HepG2 (cell line): Measurements from ENCODE around the gene TMIGD2. TPM values are rescaled to one million over a fixed set of nuclear protein-coding genes. Genes with fewer than 3 reads are reported as not detected.

Experiments
- CBFB ChIP-seq: sonication (generic); formaldehyde crosslinking; IDR thresholded peaks from 2 replicates; pipeline ENCODE4 v1.4.0; 2020; ENCODE audit warnings: missing genetic modification reagents
- CENPX ChIP-seq: sonication (generic); formaldehyde crosslinking; IDR thresholded peaks from 2 replicates; pipeline ENCODE4 v1.9.0; 2021; ENCODE audit warnings: mild to moderate bottlenecking, missing genetic modification reagents, moderate library complexity
- CREM ChIP-seq, 2 experiments: sonication (generic) in 1 of 2; formaldehyde crosslinking in 1 of 2; IDR thresholded peaks; 2 replicates each; pipeline versions ENCODE4 v1.4.0 to v1.6.1; 2016 to 2020; ENCODE audit warnings: antibody characterized with exemption in 1 of 2, mild to moderate bottlenecking in 1 of 2, missing genetic modification reagents in 1 of 2
- ETV6 ChIP-seq: sonication (generic); formaldehyde crosslinking; conservative IDR thresholded peaks from 2 replicates; pipeline ENCODE4 v1.4.0; 2020; ENCODE audit warnings: missing genetic modification reagents
- FOXA3 ChIP-seq: IDR thresholded peaks from 2 replicates; pipeline ENCODE4 v1.6.1; 2016; ENCODE audit warnings: missing genetic modification reagents, missing compliant biosample characterization
- HMGXB4 ChIP-seq, 2 experiments: sonication (generic) in 1 of 2; formaldehyde crosslinking in 1 of 2; IDR thresholded peaks; 2 replicates each; pipeline versions ENCODE4 v1.4.0 to v1.6.1; 2018 to 2020; ENCODE audit warnings: missing genetic modification reagents in 2 of 2, borderline replicate concordance in 1 of 2, low read depth in 1 of 2, mild to moderate bottlenecking in 1 of 2, missing biosample characterization in 1 of 2
- IKZF1 ChIP-seq: fragments of 450-650 bp; IDR thresholded peaks from 2 replicates; pipeline ENCODE4 v1.7.1; 2016
- KDM2A ChIP-seq: sonication (generic); formaldehyde crosslinking; IDR thresholded peaks from 2 replicates; pipeline ENCODE4 v1.4.0; 2020; ENCODE audit warnings: low read depth, missing genetic modification reagents, borderline replicate concordance
- MXD3 ChIP-seq: IDR thresholded peaks from 2 replicates; pipeline ENCODE4 v1.6.1; 2016; ENCODE audit warnings: mild to moderate bottlenecking, missing biosample characterization, missing genetic modification reagents
- RARG ChIP-seq: sonication (generic); formaldehyde crosslinking; IDR thresholded peaks from 2 replicates; pipeline ENCODE4 v1.4.0; 2020; ENCODE audit warnings: low read depth, mild to moderate bottlenecking, missing genetic modification reagents
- RNF2 ChIP-seq: fragments of 450-650 bp; conservative IDR thresholded peaks from 2 replicates; pipeline ENCODE4 v1.6.1; 2016; ENCODE audit warnings: low read depth
- TBX3 ChIP-seq: fragments of 450-650 bp; IDR thresholded peaks from 2 replicates; pipeline ENCODE4 v1.6.1; 2017; ENCODE audit warnings: antibody characterized with exemption, mild to moderate bottlenecking, inconsistent platforms, borderline replicate concordance
- XBP1 ChIP-seq: sonication (generic); formaldehyde crosslinking; IDR thresholded peaks from 2 replicates; pipeline ENCODE4 v1.5.0; 2020; ENCODE audit warnings: missing genetic modification reagents
- ZFYVE20 ChIP-seq: sonication (generic); formaldehyde crosslinking; IDR thresholded peaks from 2 replicates; pipeline ENCODE4 v1.8.0; 2023; ENCODE audit warnings: low read depth, mild to moderate bottlenecking, moderate library complexity, missing genetic modification reagents, borderline replicate concordance
- ZHX1 ChIP-seq: sonication (generic); formaldehyde crosslinking; IDR thresholded peaks from 2 replicates; pipeline ENCODE4 v1.8.1; 2022; ENCODE audit warnings: low read depth, mild to moderate bottlenecking, missing genetic modification reagents
- ZNF225 ChIP-seq: sonication (generic); formaldehyde crosslinking; IDR thresholded peaks from 2 replicates; pipeline ENCODE4 v1.4.0; 2020; ENCODE audit warnings: mild to moderate bottlenecking, missing genetic modification reagents
- ZNF414 ChIP-seq: sonication (generic); formaldehyde crosslinking; IDR thresholded peaks from 2 replicates; pipeline ENCODE4 v1.5.0; 2020; ENCODE audit warnings: missing genetic modification reagents
- ZNF496 ChIP-seq: sonication (generic); formaldehyde crosslinking; IDR thresholded peaks from 2 replicates; pipeline ENCODE4 v1.8.1; 2023; ENCODE audit warnings: mild to moderate bottlenecking, moderate library complexity, missing genetic modification reagents; ENCODE audit not compliant: insufficient replicate concordance
- ZNF615 ChIP-seq: sonication (generic); formaldehyde crosslinking; IDR thresholded peaks from 2 replicates; pipeline ENCODE4 v1.5.0; 2020; ENCODE audit warnings: mild to moderate bottlenecking, missing genetic modification reagents, borderline replicate concordance
- polyA plus RNA-seq, 8 experiments: library from polyadenylated mRNA; depleted of rRNA in 3 of 8; stranded (reverse) in 7 of 8; unstranded in 1 of 8; fragments of >200 nt; fragmentation: Illumina TruSeq in 4 of 8; extraction: Trizol in 4 of 8; gene quantifications; 2 replicates each; pipeline versions ENCODE4 v1.2.1 to v1.2.3, GENCODE V29; 2011 to 2016; ENCODE audit warnings: low read depth in 4 of 8, missing spikeins in 1 of 8, mixed read lengths in 1 of 8; ENCODE audit not compliant: insufficient read depth in 1 of 8
- total RNA-seq, 5 experiments: library from RNA; depleted of rRNA; stranded (reverse); fragments of >200 nt; fragmentation: Illumina TruSeq; extraction: Trizol; gene quantifications; 2 replicates each; pipeline ENCODE4 v1.2.3, GENCODE V29; 2016; ENCODE audit warnings: low read depth in 1 of 5

The TMIGD2 gene
- total and polyA plus RNA-seq, 2 of the 13 experiments (the other 11 are each of a cell fraction or from before 2014, with no cell fraction given): 0.11 to 1.0 TPM

- TF ChIP-seq HMGXB4 (CRISPR knock-in tag; IDR thresholded peaks at IDR 0.05; ENCODE audit: borderline replicate concordance in 1 of 2, low read depth in 1 of 2): peak; percentile 44 to 89; a peak in 2 of 4 replicates
- 0 out of 2 replicates have a peak, but pooled peaks have one; percentile 19 for TF ChIP-seq XBP1 (CRISPR knock-in tag)
- no peak for TF ChIP-seq ZFYVE20
- no peak for TF ChIP-seq TBX3
- TF ChIP-seq ZNF414 (CRISPR knock-in tag): 0 out of 2 replicates have a peak, but pooled peaks have one; percentile 22
- TF ChIP-seq ZHX1 (CRISPR knock-in tag): no peak
- TF ChIP-seq CBFB (CRISPR knock-in tag): peak; percentile 40; the same call in 1 of the 2 replicates
- peak; percentile 34; the same call in 1 of the 2 replicates for TF ChIP-seq MXD3 (CRISPR knock-in tag)
- peak; percentile 98 for TF ChIP-seq CREM (IDR thresholded peaks at IDR 0.05)
- TF ChIP-seq CREM (CRISPR knock-in tag; IDR thresholded peaks at IDR 0.05): 0 out of 2 replicates have a peak, but pooled peaks have one; percentile 17
- no peak for TF ChIP-seq ZNF496 (CRISPR knock-in tag)
- TF ChIP-seq ETV6 (CRISPR knock-in tag): 0 out of 2 replicates have a peak, but pooled peaks have one; percentile 28
- TF ChIP-seq RARG: no peak
- TF ChIP-seq ZNF615: no peak
- no peak for TF ChIP-seq ZNF225 (CRISPR knock-in tag)
- peak; percentile 74 for TF ChIP-seq KDM2A (CRISPR knock-in tag)
- TF ChIP-seq RNF2: 0 out of 2 replicates have a peak, but pooled peaks have one; percentile 45
- TF ChIP-seq CENPX (CRISPR knock-in tag): no peak
- TF ChIP-seq IKZF1: no peak
- peak; percentile 56; the same call in 1 of the 2 replicates for TF ChIP-seq FOXA3 (CRISPR knock-in tag)
These were observed 55.2 kb downstream of the TMIGD2 start, which contains the start of gene YJU2 (continued) for GRCh38 chr19:4246767-4247593.
